ENCODE data around the gene SLC25A44.
A peak's percentile ranks its signal among the peaks of the same experiment; 100 is the strongest.
"Not testable (repeated sequence)": the region's sequence is repeated elsewhere in the genome, so short reads cannot be mapped to it uniquely, and the experiment has no call there.

SLC25A44 gene

GRCh38 chr1:156164125-156164831 lies 29.6 kb upstream of the SLC25A44 start:
- no peak for DNase-seq

GRCh38 chr1:156165083-156165482 lies 28.8 kb upstream of the SLC25A44 start:
- no peak for DNase-seq

GRCh38 chr1:156167536-156167935 lies 26.4 kb upstream of the SLC25A44 start:
- DNase-seq: no peak

- DNase-seq: no peak
Measured at GRCh38 chr1:156172696-156173470, 21.0 kb upstream of the SLC25A44 start.

GRCh38 chr1:156176610-156177210 lies 17.2 kb upstream of the SLC25A44 start:
- no peak for DNase-seq

DNA sequence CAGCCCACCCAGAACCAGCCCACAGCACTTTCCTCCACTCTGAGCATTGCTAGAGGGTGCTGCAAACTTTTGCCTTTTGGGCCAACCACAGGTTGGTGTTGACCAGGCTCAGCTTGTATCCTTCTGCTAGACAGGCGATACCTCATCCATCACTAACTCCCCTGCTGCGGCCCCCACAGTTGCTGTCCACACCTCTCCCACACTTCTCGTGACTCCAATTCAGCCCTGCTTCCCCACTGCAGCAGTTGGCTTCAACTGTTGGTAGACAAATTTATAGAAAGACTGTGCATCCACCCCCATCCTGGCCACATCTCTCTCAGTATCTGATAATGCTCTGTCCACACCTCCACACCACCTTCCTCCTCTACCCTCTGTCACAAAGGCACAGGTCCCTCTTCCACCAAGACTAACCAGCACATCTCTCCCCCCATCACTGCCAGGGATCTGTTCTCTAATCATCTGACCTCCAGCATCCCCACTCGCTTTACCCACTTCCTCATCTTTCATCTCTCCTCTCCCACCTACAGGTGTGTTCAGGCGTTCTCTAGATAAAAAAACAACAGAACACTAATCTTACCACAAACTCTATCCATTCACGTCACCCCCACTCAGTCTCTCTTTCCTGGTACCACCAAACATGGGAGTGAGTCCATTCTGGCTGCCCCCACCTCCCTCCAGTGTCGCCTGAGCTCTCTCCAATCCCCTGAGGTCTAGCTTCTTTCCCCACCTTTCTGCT lies 15.8 kb upstream of the SLC25A44 start:
- no peak for DNase-seq

- DNase-seq: no peak
Measured at GRCh38 chr1:156180471-156180870, 13.4 kb upstream of the SLC25A44 start.

DNA sequence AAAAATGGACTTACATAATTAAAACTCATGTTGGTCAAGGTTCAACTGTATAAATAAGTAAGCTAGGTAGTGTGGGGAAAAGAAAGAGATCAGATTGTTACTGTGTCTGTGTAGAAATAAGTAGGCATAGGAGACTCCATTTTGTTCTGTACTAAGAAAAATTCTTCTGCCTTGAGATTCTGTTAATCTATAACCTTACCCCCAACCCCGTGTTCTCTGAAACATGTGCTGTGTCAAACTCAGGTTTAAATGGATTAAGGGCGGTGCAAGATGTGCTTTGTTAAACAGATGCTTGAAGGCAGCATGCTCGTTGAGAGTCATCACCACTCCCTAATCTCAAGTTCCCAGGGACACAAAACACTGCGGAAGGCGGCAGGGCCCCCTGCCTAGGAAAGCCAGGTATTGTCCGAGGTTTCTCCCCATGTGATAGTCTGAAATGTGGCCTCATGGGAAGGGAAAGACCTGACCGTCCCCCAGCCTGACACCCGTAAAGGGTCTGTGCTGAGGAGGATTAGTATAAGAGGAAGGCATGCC lies 12.4 kb upstream of the SLC25A44 start:
- DNase-seq: not testable (repeated sequence)

GRCh38 chr1:156182010-156182779 lies 11.7 kb upstream of the SLC25A44 start:
- DNase-seq: not testable (repeated sequence)

- DNase-seq: not testable (repeated sequence)
Measured at GRCh38 chr1:156186347-156187177, 7.3 kb upstream of the SLC25A44 start.

- not testable (repeated sequence) for DNase-seq
Measured at GRCh38 chr1:156190265-156190664, 3.6 kb upstream of the SLC25A44 start.

DNA sequence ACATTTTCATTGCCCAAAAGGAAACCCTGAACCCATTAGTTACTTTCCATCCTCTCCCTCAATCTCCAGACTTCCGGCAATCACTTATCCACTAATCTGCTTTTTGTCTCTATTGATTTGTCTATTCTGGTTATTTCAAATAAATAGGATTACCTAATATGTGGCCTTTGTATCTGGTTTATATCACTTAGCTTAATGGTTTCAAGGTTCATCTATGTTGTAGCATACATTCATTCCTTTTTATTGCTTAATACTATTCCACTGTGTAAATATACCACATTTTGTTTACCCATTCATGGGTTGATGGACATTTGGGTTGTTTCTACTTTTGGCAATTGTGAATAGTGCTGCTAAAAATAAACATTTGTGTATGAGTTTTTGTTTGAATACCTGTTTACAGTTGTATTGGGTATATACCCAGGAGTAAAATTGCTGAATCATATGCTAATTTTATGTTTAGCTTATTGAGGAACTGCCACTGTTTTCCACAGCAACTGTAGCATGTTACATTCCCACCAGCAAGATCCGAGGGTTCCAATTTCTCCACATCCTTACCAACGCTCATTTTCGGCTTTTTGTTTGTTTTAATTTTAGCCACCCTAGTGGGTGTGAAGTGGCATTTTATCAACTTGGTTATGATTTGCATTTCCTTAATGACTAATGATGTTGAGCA lies 2.5 kb upstream of the SLC25A44 start:
- DNase-seq: no peak

DNA sequence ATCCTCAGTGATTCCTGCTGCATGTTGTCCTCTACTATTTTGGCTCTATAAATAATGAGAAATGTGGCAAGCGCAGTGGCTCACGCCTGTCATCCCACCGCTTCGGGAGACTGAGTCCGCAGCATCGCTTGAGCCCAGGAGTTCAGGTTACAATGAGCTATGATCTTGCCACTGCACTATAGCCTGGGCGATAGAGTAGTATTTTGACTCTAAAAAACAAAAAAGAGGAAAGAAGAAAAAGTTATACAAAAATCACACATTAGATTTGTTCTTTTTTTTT lies 756 bp upstream of the SLC25A44 start:
- no peak for DNase-seq

- DNase-seq: no peak
Measured at GRCh38 chr1:156194300-156194652, 372 bp downstream of the SLC25A44 start.

GRCh38 chr1:156195853-156196252 lies 1.9 kb downstream of the SLC25A44 start:
- DNase-seq: no peak

- no peak for DNase-seq
Measured at GRCh38 chr1:156196445-156196844, 2.5 kb downstream of the SLC25A44 start.

GRCh38 chr1:156198831-156199349 lies 5.0 kb downstream of the SLC25A44 start:
- no peak for DNase-seq

DNA sequence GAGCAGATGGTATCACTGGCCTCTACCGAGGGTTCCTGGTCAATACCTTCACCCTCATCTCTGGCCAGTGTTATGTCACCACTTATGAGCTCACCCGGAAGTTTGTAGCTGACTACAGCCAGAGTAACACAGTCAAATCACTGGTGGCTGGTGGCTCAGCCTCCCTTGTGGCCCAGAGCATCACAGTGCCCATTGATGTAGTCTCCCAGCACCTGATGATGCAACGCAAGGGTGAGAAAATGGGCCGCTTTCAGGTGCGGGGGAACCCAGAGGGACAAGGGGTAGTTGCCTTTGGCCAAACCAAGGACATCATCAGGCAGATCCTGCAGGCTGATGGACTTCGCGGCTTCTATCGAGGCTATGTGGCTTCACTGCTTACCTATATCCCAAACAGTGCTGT lies 6.1 kb downstream of the SLC25A44 start:
- no peak for DNase-seq

GRCh38 chr1:156203331-156203730 lies 9.4 kb downstream of the SLC25A44 start:
- peak in 1 of 2 experiments; percentile 4 for DNase-seq

- DNase-seq: no peak
Measured at GRCh38 chr1:156204686-156205085, 10.8 kb downstream of the SLC25A44 start.

- no peak for DNase-seq
Measured at GRCh38 chr1:156211243-156211642, 17.3 kb downstream of the SLC25A44 start.
